Vagina (tissue), 2 donors: ENCODE results near the gene RXRG. TPM values are rescaled to one million over a fixed set of nuclear protein-coding genes. Genes with fewer than 3 reads are reported as not detected.
A peak's percentile ranks its signal among the peaks of the same experiment; 100 is the strongest.

ENCODE experiments used
- DNase-seq, 2 donors: peaks; one replicate each; pipeline ENCODE4 v3.0.0-alpha.2; 2017; ENCODE audit errors: extremely low spot score in 2 of 2
- H3K27ac ChIP-seq: fragments of 200-600 bp; sonication (generic); one replicate; pipeline ENCODE4 v1.5.1; 2019
- H3K27me3 ChIP-seq: fragments of 200-600 bp; sonication (generic); one replicate; pipeline ENCODE4 v1.5.1; 2019
- H3K36me3 ChIP-seq, 2 donors: fragments of 200-600 bp; sonication (generic); one replicate each; pipeline ENCODE4 v1.5.1; 2017 to 2019
- H3K4me1 ChIP-seq: fragments of 200-600 bp; sonication (generic); one replicate; pipeline ENCODE4 v1.5.1; 2019
- H3K4me3 ChIP-seq, 2 donors: fragments of 200-600 bp; sonication (generic); 1 replicate in 1 of 2; 2 replicates in 1 of 2; pipeline ENCODE4 v1.5.1; 2016 to 2019
- H3K9me3 ChIP-seq: fragments of 200-600 bp; sonication (generic); one replicate; pipeline ENCODE4 v1.5.1; 2019
- POLR2A ChIP-seq, 2 donors: fragments of 450-650 bp; IDR thresholded peaks; one replicate each; pipeline ENCODE4 v1.6.1; 2017; ENCODE audit warnings: antibody characterized with exemption in 2 of 2, mild to moderate bottlenecking in 2 of 2, moderate library complexity in 2 of 2
- POLR2AphosphoS5 ChIP-seq, 2 donors: sonication (generic); formaldehyde crosslinking; IDR thresholded peaks; one replicate each; pipeline ENCODE4 v1.9.0; 2017; ENCODE audit warnings: antibody characterized with exemption in 2 of 2, mild to moderate bottlenecking in 2 of 2, low read depth in 1 of 2; ENCODE audit not compliant: insufficient read depth in 1 of 2
- intact Hi-C: fragments of 100-400 bp; cut with DNase I; formaldehyde crosslinking; loops from one replicate; pipeline ENCODE4 v1.15.1; 2023
- total RNA-seq: library from RNA; depleted of rRNA; stranded (reverse); fragments of >200 nt; gene quantifications from one replicate; pipeline ENCODE4 v1.2.3, GENCODE V29; 2016
- TF ChIP-seq, protein P1 (sequence below), 3 experiments: fragments of 450-650 bp in 2 of 3; fragments of 200-600 bp in 1 of 3; sonication (generic) in 1 of 3; IDR thresholded peaks; one replicate each; pipeline ENCODE4 v1.5.1; 2017 to 2019; ENCODE audit warnings: antibody characterized with exemption in 3 of 3, mild to moderate bottlenecking in 2 of 3, moderate library complexity in 2 of 3

Gene RXRG
- total RNA-seq, 1 donor from 2014 or later: not detected

GRCh38 chr1:165485716-165486115 is 40.8 kb upstream of the RXRG start:
- no peak for DNase-seq
- Histone ChIP-seq H3K4me1 (peaks cover 6% of the 10 kb centered on the region), H3K36me3 (no peaks in the 10 kb centered on the region), H3K27me3 (no peaks in the 10 kb centered on the region), H3K9me3 (no peaks in the 10 kb centered on the region), H3K4me3 (no peak overlapping the region), H3K27ac (no peak overlapping the region)
- TF ChIP-seq, protein P1, sequence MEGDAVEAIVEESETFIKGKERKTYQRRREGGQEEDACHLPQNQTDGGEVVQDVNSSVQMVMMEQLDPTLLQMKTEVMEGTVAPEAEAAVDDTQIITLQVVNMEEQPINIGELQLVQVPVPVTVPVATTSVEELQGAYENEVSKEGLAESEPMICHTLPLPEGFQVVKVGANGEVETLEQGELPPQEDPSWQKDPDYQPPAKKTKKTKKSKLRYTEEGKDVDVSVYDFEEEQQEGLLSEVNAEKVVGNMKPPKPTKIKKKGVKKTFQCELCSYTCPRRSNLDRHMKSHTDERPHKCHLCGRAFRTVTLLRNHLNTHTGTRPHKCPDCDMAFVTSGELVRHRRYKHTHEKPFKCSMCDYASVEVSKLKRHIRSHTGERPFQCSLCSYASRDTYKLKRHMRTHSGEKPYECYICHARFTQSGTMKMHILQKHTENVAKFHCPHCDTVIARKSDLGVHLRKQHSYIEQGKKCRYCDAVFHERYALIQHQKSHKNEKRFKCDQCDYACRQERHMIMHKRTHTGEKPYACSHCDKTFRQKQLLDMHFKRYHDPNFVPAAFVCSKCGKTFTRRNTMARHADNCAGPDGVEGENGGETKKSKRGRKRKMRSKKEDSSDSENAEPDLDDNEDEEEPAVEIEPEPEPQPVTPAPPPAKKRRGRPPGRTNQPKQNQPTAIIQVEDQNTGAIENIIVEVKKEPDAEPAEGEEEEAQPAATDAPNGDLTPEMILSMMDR (IDR thresholded peaks at IDR 0.05): no peak
- TF ChIP-seq POLR2A (IDR thresholded peaks at IDR 0.05) (no peak), POLR2AphosphoS5 (IDR thresholded peaks at IDR 0.05; ENCODE audit: insufficient read depth in 1 of 2, low read depth in 1 of 2) (no peak)
- intact Hi-C loops: no loop called here

GRCh38 chr1:165484532-165484931 is 39.6 kb upstream of the RXRG start:
- H3K36me3 ChIP-seq: no peaks in the 10 kb centered on the region
- TF ChIP-seq POLR2A (IDR thresholded peaks at IDR 0.05) (no peak), POLR2AphosphoS5 (IDR thresholded peaks at IDR 0.05; ENCODE audit: insufficient read depth in 1 of 2, low read depth in 1 of 2) (no peak)
- TF ChIP-seq, protein P1 (IDR thresholded peaks at IDR 0.05): no peak
- intact Hi-C loops: no loop called here
- H3K4me3 ChIP-seq: no peak overlapping the region
- DNase-seq: no peak
- H3K9me3 ChIP-seq: no peaks in the 10 kb centered on the region
- peaks cover 6% of the 10 kb centered on the region for H3K4me1 ChIP-seq
- H3K27me3 ChIP-seq: no peaks in the 10 kb centered on the region
- H3K27ac ChIP-seq: no peak overlapping the region

GRCh38 chr1:165483412-165483811 is 38.5 kb upstream of the RXRG start:
- no peak overlapping the region for H3K27ac ChIP-seq
- no peaks in the 10 kb centered on the region for H3K36me3 ChIP-seq
- DNase-seq: no peak
- peaks cover 6% of the 10 kb centered on the region for H3K4me1 ChIP-seq
- no peak overlapping the region for H3K4me3 ChIP-seq
- no peaks in the 10 kb centered on the region for H3K27me3 ChIP-seq
- no peak for TF ChIP-seq POLR2AphosphoS5 (IDR thresholded peaks at IDR 0.05; ENCODE audit: insufficient read depth in 1 of 2, low read depth in 1 of 2)
- H3K9me3 ChIP-seq: no peaks in the 10 kb centered on the region
- intact Hi-C loops: no loop called here

DNA sequence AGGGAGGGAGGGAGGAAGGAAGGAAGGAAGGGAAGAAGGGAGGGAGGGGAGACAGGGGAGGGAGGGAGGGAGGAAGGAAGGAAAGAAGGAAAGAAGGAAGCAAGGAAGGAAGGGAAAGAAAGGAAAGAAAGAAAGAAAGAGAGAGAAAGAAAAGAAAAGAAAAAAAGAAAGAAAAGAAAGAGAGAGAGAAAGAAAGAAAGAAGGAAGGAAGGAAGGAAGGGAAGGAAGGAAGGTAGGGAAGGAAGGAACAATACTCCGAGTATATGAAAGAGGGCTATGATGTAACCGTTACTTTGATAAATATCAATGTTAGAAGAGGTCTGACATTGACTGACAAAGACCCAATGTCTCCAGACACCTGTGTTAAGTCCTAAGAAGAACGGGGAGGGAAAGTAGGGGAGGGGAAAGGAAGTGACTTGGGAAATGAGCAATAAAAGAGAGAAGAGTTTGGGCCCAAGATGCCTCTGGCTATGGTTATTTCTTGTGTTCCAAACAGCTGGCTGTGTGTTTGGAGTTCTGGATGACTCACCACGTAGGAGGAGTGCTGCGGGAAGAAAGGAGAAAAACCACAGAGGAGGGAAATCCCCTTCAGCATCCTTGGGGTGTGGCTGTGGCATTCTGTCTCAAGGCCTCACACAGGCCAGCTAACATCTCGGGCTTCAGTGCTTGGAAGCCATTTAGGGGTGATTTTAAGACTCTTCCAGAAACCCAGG is 37.0 kb upstream of the RXRG start:
- no peak for TF ChIP-seq POLR2A (IDR thresholded peaks at IDR 0.05)
- peak in 1 of 2 donors; percentile 29 for TF ChIP-seq POLR2AphosphoS5 (IDR thresholded peaks at IDR 0.05; ENCODE audit: insufficient read depth in 1 of 2, low read depth in 1 of 2)
- Histone ChIP-seq H3K27me3 (no peaks in the 10 kb centered on the region), H3K27ac (no peak overlapping the region), H3K36me3 (no peaks in the 10 kb centered on the region), H3K4me1 (peaks cover 6% of the 10 kb centered on the region), H3K9me3 (no peaks in the 10 kb centered on the region), H3K4me3 (no peak overlapping the region)
- peak in 1 of 2 donors; percentile 86 for DNase-seq
- intact Hi-C loops: no loop called here

GRCh38 chr1:165476776-165477175 is 31.9 kb upstream of the RXRG start:
- intact Hi-C loops: no loop called here
- DNase-seq: no peak
- no peak for TF ChIP-seq POLR2A (IDR thresholded peaks at IDR 0.05)
- no peak for TF ChIP-seq POLR2AphosphoS5 (IDR thresholded peaks at IDR 0.05; ENCODE audit: insufficient read depth in 1 of 2, low read depth in 1 of 2)
- TF ChIP-seq, protein P1 (IDR thresholded peaks at IDR 0.05): no peak
- H3K9me3 ChIP-seq: no peaks in the 10 kb centered on the region
- no peak overlapping the region for H3K27ac ChIP-seq
- no peak overlapping the region for H3K4me3 ChIP-seq
- no peaks in the 10 kb centered on the region for H3K4me1 ChIP-seq
- H3K27me3 ChIP-seq: no peaks in the 10 kb centered on the region
- no peaks in the 10 kb centered on the region for H3K36me3 ChIP-seq

GRCh38 chr1:165474196-165474595 is 29.3 kb upstream of the RXRG start:
- no peak for TF ChIP-seq POLR2AphosphoS5 (IDR thresholded peaks at IDR 0.05; ENCODE audit: insufficient read depth in 1 of 2, low read depth in 1 of 2)
- TF ChIP-seq, protein P1 (IDR thresholded peaks at IDR 0.05): no peak
- H3K27me3 ChIP-seq: no peaks in the 10 kb centered on the region
- no peaks in the 10 kb centered on the region for H3K36me3 ChIP-seq
- intact Hi-C loops: no loop called here
- no peak overlapping the region for H3K4me3 ChIP-seq
- H3K4me1 ChIP-seq: no peaks in the 10 kb centered on the region
- no peak for DNase-seq
- no peaks in the 10 kb centered on the region for H3K9me3 ChIP-seq
- no peak overlapping the region for H3K27ac ChIP-seq
